Calu3 (cell line): ENCODE data around the gene MYOCD. TPM values are rescaled to one million over a fixed set of nuclear protein-coding genes. Genes with fewer than 3 reads are reported as not detected.

Experiments used
- BruUV-seq: library from RNA; stranded (reverse); fragments of 400-500 nt; replicated peaks from 2 replicates; lab custom pipeline; 2021; lab: Mats Ljungman, UMichigan
- CTCF ChIA-PET: fragments of 300-600 bp; sonication (Branson Sonifier 250); formaldehyde crosslinking; loops from one replicate; lab custom pipeline; 2022; ENCODE audit warnings: antibody characterized with exemption; lab: Charles Lee
- DNase-seq: peaks from one replicate; pipeline ENCODE4 v3.0.0; 2022
- H3K27ac Mint-ChIP-seq: one replicate; pipeline ENCODE4 v1.8.0; 2022; ENCODE audit warnings: mixed read lengths; ENCODE audit not compliant: unreplicated experiment
- H3K27me3 Mint-ChIP-seq: one replicate; pipeline ENCODE4 v1.8.0; 2022; ENCODE audit warnings: mixed read lengths; ENCODE audit not compliant: unreplicated experiment
- H3K36me3 Mint-ChIP-seq: one replicate; pipeline ENCODE4 v1.8.0; 2022; ENCODE audit warnings: mild to moderate bottlenecking, moderate library complexity, mixed read lengths; ENCODE audit not compliant: insufficient read depth, unreplicated experiment
- H3K4me1 Mint-ChIP-seq: one replicate; pipeline ENCODE4 v1.8.0; 2022; ENCODE audit warnings: mild to moderate bottlenecking, low read depth, mixed read lengths; ENCODE audit not compliant: unreplicated experiment
- H3K4me3 Mint-ChIP-seq: one replicate; pipeline ENCODE4 v1.8.0; 2022; ENCODE audit warnings: mild to moderate bottlenecking, low read depth, moderate library complexity, mixed read lengths; ENCODE audit not compliant: unreplicated experiment
- H3K9me3 Mint-ChIP-seq: one replicate; pipeline ENCODE4 v1.8.0; 2022; ENCODE audit warnings: low read depth, mixed read lengths; ENCODE audit not compliant: unreplicated experiment
- intact Hi-C: fragments of 100-400 bp; cut with micrococcal nuclease; formaldehyde crosslinking; loops from one replicate; pipeline ENCODE4 v1.10.0; 2022; ENCODE audit not compliant: unreplicated experiment
- total RNA-seq: library from RNA; stranded (reverse); gene quantifications from 2 replicates; pipeline ENCODE4 v1.2.3, GENCODE V29; 2022
- TF ChIP-seq, protein P1 (sequence below): fragments of 200-600 bp; IDR thresholded peaks from one replicate; pipeline ENCODE4 v1.8.0; 2022; ENCODE audit warnings: antibody characterized with exemption; ENCODE audit not compliant: unreplicated experiment

Gene MYOCD
- total RNA-seq, 1 experiment from 2014 or later: not detected

- TF ChIP-seq, protein P1, sequence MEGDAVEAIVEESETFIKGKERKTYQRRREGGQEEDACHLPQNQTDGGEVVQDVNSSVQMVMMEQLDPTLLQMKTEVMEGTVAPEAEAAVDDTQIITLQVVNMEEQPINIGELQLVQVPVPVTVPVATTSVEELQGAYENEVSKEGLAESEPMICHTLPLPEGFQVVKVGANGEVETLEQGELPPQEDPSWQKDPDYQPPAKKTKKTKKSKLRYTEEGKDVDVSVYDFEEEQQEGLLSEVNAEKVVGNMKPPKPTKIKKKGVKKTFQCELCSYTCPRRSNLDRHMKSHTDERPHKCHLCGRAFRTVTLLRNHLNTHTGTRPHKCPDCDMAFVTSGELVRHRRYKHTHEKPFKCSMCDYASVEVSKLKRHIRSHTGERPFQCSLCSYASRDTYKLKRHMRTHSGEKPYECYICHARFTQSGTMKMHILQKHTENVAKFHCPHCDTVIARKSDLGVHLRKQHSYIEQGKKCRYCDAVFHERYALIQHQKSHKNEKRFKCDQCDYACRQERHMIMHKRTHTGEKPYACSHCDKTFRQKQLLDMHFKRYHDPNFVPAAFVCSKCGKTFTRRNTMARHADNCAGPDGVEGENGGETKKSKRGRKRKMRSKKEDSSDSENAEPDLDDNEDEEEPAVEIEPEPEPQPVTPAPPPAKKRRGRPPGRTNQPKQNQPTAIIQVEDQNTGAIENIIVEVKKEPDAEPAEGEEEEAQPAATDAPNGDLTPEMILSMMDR: no peak
- intact Hi-C loops: no loop called here
- no TSS peak for BruUV-seq
- Mint-ChIP-seq H3K9me3 (no peaks in the 10 kb centered on the region), H3K27me3 (peaks cover 17% of the 10 kb centered on the region), H3K36me3 (peaks cover 20% of the 10 kb centered on the region), H3K4me1 (peaks cover 20% of the 10 kb centered on the region), H3K4me3 (peak overlapping the region; percentile 99), H3K27ac (no peak overlapping the region)
- no peak for DNase-seq
- CTCF ChIA-PET: interaction anchor here (1.5 to 1.6 kb wide), 2 partner anchors 45 to 47 kb away, joined by 5 to 6 read pairs; no protein-coding TSS in a partner anchor
These were observed 123.4 kb downstream of the MYOCD start for GRCh38 chr17:12789075-12789480.

GRCh38 chr17:12789481-12790248, 124.0 kb downstream of the MYOCD start, which contains the start of gene ARHGAP44:
Gene ARHGAP44 (plus strand): TSS chr17:12789498. CDS start chr17:12789839, 341 bp downstream.
- peak; percentile 72 for DNase-seq
- peaks cover 17% of the 10 kb centered on the region for H3K27me3 Mint-ChIP-seq
- no peaks in the 10 kb centered on the region for H3K9me3 Mint-ChIP-seq
- CTCF ChIA-PET: interaction anchor here (1.5 to 1.6 kb wide), 2 partner anchors 45 to 48 kb away, joined by 5 to 6 read pairs; no protein-coding TSS in a partner anchor
- peaks cover 20% of the 10 kb centered on the region for H3K36me3 Mint-ChIP-seq
- no TSS peak for BruUV-seq
- peaks cover 23% of the 10 kb centered on the region for H3K4me1 Mint-ChIP-seq
- H3K27ac Mint-ChIP-seq: peak within 1 kb of the TSS; percentile 68
- peak within 1 kb of the TSS; percentile 99 for H3K4me3 Mint-ChIP-seq
- TF ChIP-seq, protein P1: no peak
- intact Hi-C loops: loop anchor here (10.0 kb wide), 1 partner anchor 115 kb away; no protein-coding TSS in a partner anchor

- BruUV-seq: no TSS peak
- H3K36me3 Mint-ChIP-seq: peaks cover 20% of the 10 kb centered on the region
- TF ChIP-seq, protein P1: no peak
- peaks cover 16% of the 10 kb centered on the region for H3K27me3 Mint-ChIP-seq
- H3K4me3 Mint-ChIP-seq: peak overlapping the region; percentile 99
- peak; percentile 13 for DNase-seq
- H3K27ac Mint-ChIP-seq: peak overlapping the region; percentile 68
- H3K4me1 Mint-ChIP-seq: peaks cover 29% of the 10 kb centered on the region
- intact Hi-C loops: loop anchor here (10.0 kb wide), 1 partner anchor 114 kb away; no protein-coding TSS in a partner anchor
- H3K9me3 Mint-ChIP-seq: no peaks in the 10 kb centered on the region
- CTCF ChIA-PET: no interaction called here
These were observed 124.8 kb downstream of the MYOCD start for GRCh38 chr17:12790249-12791106.

DNA sequence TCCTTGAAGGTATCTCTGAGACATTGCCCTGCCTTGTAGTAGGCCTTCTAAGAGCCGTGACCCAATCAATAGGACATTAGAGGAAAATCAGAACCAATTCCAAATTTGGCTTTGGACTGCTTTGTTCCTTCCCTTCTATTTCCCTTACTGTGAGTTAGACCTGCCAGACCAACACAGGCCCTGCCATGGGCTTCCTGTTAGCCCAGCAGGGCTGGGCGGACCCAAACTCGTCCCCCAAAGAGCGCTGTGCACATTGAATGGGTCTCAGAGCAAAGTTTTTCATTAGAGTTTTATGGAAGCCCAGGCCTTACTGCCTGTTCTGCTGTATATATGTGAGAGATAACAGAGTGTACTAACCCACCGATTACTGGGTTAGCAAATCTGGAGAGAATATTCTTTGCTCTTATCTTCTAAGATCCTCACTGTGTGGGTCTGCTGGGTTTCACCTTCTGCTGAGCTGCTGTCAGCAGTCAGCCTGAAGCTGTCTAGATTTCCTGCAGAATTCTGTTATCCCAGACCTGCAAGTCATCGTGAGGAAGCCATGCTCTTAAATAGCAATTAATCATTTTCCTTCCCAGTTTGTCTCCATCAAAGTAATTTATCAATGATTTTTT, 129.3 kb downstream of the MYOCD start:
- H3K27me3 Mint-ChIP-seq: no peaks in the 10 kb centered on the region

More for the DNA sequence above, 129.3 kb downstream of the MYOCD start:
- Mint-ChIP-seq H3K27ac (no peak overlapping the region), H3K9me3 (peaks cover 2% of the 10 kb centered on the region), H3K4me1 (peaks cover 29% of the 10 kb centered on the region), H3K36me3 (peaks cover 9% of the 10 kb centered on the region), H3K4me3 (no peak overlapping the region)
- CTCF ChIA-PET: no interaction called here
- intact Hi-C loops: loop anchor here (10.0 kb wide), 1 partner anchor 110 kb away; no protein-coding TSS in a partner anchor
- BruUV-seq: no TSS peak
- no peak for DNase-seq
- TF ChIP-seq, protein P1: no peak
